GM21737 (cell line): ENCODE results near the gene NOX4.
"Not testable (repeated sequence)": the region's sequence is repeated elsewhere in the genome, so short reads cannot be mapped to it uniquely, and the experiment has no call there.

ENCODE experiments used
- ATAC-seq: cut with Tn5 transposase; IDR thresholded peaks from one replicate; pipeline ENCODE4 v1.9.1; 2021; ENCODE audit warnings: mild to moderate bottlenecking, moderate library complexity; ENCODE audit not compliant: unreplicated experiment

NOX4 gene

DNA sequence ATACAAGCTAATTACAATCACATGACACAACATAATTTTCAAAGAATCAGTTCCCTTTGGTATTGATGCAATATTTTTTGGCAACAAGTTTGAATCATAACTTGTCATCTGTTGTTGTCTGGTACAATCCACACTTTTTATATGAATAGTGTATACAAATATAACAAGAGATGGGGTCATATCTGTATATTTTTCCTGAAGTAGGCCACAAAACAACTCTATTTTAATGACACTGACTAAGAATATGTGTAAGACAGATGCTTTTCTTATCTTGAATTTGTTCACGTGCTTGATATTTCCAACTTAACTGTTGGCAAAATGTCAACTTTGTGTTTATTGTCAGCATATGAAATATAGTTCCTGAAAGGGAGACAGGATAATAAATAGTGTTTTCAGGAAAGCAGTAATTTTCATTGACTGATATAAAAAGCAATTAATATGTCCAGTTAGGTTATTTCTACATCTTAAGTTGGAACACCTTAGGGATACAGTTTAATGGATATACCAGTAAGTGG lies 27.9 kb downstream of the NOX4 start:
- no peak for ATAC-seq

DNA sequence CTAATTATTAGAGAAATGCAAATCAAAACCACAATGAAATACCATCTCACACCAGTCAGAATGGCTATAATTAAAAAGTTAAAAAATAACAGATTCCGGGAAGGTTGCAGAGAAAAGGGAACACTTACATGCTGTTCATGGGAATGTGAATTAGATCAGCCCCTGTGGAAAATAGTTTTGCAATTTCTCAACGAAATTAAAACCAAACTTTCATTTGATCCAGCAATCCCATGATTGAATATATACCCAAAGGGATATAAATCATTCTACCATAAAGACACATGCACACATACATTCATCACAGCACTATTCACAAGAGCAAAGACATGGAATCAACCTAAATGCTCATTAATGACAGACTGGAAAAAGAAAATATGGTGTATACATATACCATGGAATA lies 32.5 kb downstream of the NOX4 start:
- ATAC-seq: no peak

GRCh38 chr11:89457190-89457589 lies 34.0 kb downstream of the NOX4 start:
- ATAC-seq: no peak

DNA sequence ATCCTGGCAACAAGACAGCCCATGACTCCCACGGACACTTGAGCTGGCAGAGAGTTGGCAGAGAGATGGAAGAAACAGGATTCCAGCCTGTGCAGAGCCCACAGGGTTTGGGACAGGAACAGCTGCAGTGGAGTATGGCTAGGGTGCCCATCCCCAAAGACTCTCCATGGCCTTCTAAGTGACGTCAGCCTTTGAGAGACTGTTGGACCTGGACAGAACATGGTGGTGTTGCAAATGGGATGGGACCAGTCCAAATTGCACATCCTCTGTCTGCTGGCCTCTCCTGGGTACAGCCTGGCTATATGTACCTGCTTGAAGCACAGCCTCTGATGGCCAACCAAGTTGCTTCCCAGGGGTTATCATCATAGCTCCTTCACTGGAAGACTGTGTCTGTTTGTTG lies 34.5 kb downstream of the NOX4 start:
- no peak for ATAC-seq

DNA sequence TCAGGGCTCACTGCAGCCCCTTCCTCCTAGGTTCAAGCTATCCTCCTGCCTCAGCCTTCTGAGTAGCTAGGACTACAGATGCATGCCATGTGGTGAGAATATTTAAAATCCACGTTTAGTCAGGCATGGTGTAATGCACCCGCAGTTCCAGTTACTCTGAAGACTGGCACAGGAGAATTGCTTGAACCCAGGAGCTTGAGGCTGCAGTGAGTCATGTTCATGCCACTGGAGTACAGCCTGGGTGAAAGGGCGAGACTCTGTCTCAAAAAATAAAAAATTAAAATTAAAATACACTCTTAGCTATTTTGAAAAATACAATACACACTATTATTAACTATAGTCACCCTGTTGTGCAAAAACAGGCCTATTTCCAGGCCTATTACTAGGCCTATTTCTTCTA lies 38.4 kb downstream of the NOX4 start:
- ATAC-seq: no peak

- no peak for ATAC-seq
Observed at GRCh38 chr11:89447845-89448244, 43.3 kb downstream of the NOX4 start.

DNA sequence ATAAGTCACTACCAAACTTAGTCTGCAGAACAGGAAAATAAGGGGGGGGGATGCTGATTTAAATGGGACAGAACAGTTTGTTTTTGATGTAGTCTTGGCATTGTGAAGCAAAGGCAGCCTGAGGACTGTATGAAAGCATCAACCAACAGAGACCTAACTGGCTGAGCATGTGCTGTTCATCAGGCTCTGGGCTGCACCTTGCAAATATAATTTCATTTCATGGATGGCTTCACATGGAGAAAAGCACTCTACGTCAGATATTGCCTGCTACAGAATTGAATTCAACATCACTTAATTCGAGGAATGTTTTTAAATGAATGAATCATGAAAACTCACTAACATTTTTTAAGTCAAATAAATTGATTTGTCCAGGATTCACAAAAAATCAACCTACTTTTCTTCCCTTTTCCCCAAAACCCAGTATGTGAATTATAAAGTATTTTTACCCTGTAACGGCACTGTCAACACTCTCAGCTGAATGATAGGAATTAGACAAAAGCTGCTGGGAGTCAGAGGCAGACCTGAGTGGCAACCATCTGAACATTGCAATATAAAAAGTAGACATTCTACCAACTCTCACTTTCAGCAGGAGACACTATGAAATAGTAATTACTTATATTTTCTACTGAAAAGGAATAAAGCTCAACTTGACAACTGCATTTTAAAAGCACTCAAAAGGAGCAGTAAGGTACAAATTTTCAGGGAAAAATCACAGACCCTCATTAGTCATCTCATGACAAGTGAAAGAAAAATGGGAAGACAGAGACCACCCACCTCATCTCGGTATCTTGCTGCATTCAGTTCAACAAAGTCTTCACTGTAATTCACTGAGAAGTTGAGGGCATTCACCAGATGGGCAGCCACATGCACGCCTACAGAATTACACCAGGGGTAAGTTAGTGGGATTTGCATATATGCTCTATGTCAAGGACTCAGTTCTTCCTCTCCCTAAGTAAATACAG lies 47.5 kb downstream of the NOX4 start:
- ATAC-seq: no peak

DNA sequence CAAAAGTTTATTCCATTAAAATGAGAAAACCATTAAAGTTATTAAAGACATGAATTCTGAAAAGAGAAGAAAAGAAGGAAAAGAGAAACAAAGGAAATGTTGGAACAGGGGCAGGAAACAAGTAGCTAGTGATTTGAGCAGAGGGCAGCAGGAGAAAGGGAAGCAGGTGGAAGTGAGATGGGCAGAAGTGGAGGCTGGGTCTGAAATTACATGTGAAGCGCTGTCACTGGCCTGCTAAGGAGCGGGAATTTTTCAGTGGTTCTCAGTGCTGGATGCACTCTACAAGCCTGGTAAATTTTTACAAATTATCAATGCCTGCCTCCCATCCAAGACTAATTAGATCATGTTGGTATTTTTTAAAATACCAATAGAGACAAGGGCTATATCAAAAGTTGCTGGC lies 48.4 kb downstream of the NOX4 start:
- no peak for ATAC-seq

GRCh38 chr11:89441606-89442005 lies 49.6 kb downstream of the NOX4 start:
- ATAC-seq: no peak

GRCh38 chr11:89437317-89437716 lies 53.9 kb downstream of the NOX4 start:
- ATAC-seq: no peak

GRCh38 chr11:89436071-89436470 lies 55.1 kb downstream of the NOX4 start:
- ATAC-seq: no peak

GRCh38 chr11:89433278-89433677 lies 57.9 kb downstream of the NOX4 start:
- no peak for ATAC-seq

DNA sequence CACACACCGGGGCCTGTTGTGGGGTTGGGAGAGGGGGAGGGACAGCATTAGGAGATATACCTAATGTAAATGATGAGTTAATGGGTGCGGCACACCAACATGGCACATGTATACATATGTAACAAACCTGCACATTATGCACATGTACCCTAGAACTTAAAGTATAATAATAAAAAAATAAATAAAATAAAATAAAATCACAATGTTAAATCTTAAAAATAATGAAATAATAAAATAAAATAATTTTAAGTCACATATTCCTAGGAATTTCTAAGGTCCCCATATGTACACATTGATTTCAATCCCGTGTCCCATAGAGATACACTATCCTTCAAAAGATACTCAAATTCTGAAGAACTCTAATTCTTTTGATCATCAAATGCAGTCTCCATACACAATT lies 59.0 kb downstream of the NOX4 start:
- not testable (repeated sequence) for ATAC-seq

GRCh38 chr11:89426501-89426900 lies 64.7 kb downstream of the NOX4 start:
- not testable (repeated sequence) for ATAC-seq

- ATAC-seq: no peak
Observed at GRCh38 chr11:89421718-89422117, 69.5 kb downstream of the NOX4 start.

DNA sequence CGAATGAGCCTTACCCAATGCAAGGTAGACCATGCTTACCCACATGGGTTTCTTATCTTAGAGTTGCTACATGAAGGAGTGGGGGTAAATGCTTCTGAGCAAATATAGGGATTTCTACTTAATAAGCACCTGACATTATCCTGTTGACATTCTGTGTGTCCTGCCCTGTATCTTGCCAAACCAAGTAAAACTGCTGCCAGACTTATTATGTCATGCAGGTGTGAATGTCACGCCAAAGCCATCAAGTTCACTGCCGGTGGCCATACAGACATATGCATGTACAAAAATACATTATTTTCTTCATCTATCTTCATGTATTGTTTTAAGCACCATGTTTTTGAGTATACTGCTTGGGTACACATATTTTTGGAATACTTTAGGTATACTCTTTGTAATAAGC lies 70.2 kb downstream of the NOX4 start:
- ATAC-seq: no peak

DNA sequence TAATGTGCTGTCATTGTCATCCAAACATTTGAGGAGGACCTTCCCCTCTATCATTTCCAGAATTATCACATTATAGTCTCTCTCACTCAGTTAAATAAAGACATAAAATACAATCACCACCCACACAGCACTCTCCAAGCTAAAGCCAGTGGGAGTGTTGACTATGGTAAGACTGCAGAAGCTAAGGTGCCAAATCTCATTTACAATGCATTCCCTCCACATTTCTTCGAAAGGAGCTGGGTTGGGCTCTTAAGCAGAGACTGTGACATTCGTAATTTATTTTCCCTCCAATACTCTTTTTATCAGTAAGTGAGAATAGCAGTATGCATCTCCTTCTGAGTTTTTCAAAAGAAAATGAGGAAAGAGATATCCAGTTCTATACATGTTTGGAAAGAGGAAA lies 74.2 kb downstream of the NOX4 start:
- ATAC-seq: no peak

GRCh38 chr11:89411112-89411511 lies 80.1 kb downstream of the NOX4 start:
- ATAC-seq: not testable (repeated sequence)

DNA sequence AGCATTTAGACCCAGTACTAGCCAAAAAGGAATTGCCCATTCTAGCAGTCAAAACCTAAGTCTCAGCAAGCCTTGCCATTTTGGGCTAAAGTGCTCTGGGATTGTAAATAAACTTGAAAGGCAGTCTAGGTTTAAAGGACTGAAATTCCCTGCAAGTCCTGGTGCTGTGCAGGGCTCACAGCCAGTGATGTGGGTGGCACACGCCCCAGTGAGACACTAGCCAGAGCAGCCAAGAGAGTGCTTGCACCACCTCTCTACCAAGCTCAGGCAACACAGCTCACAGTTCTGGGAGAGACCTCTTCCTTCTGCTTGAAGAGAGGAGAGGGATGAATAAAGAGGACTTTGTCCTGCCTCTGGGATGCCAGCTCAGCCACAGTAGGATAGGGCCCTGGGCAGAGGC lies 80.5 kb downstream of the NOX4 start:
- ATAC-seq: not testable (repeated sequence)

GRCh38 chr11:89408441-89408840 lies 82.7 kb downstream of the NOX4 start:
- ATAC-seq: not testable (repeated sequence)

DNA sequence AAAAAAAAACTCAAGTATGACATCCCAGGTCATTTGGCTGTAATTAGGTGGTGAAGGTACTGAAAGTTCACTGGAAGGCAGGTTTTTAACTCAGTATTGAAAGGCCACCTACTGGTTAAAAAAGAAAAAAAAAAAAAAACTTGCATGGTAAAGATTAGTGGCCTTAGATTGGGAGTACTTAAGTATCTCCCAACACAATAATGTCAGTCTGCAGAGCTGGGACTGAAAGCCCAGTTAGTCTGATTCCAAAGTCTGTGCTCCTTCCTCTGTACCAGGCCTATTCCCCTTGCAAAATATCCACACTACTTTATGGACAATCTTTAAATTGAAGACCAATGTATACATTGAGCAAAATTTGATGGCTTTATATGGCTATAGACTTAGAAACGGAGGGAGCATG lies 85.5 kb downstream of the NOX4 start:
- no peak for ATAC-seq

DNA sequence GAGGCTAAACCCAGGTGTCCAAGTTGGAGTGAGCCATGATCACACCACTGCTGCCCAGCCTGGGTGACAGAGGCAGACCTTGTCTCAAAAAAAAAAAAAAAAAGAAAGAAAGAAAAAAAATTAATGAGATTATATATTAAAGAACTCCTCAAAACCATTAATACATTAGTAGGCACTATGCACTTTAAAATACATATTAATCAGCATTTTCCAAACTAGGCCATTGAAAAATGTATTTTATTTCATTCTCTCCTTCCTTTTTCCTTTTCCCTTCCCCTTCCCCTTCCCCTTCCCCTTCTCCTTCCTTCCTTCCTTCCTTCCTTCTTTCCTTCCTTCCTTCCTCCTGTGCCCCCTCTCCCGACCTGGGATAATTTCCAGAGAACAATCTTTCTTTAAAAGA lies 99.5 kb downstream of the NOX4 start:
- ATAC-seq: not testable (repeated sequence)
